Osteocyte (in vitro differentiated cells): ENCODE data around the gene POPDC2. TPM values are rescaled to one million over a fixed set of nuclear protein-coding genes. Genes with fewer than 3 reads are reported as not detected.

Source experiments
- DNase-seq: peaks from one replicate; pipeline ENCODE4 v3.0.0; 2021; ENCODE audit warnings: mixed read lengths; ENCODE audit not compliant: unreplicated experiment; ENCODE audit errors: extremely low spot score
- H3K27ac Mint-ChIP-seq: one replicate; pipeline ENCODE4 v1.8.0; 2021; ENCODE audit warnings: mild to moderate bottlenecking, mixed read lengths; ENCODE audit not compliant: unreplicated experiment
- H3K27me3 Mint-ChIP-seq: one replicate; pipeline ENCODE4 v1.8.0; 2021; ENCODE audit warnings: mixed read lengths; ENCODE audit not compliant: unreplicated experiment
- H3K36me3 Mint-ChIP-seq: one replicate; pipeline ENCODE4 v1.8.0; 2021; ENCODE audit warnings: mixed read lengths; ENCODE audit not compliant: unreplicated experiment
- H3K4me1 Mint-ChIP-seq: one replicate; pipeline ENCODE4 v1.8.0; 2021; ENCODE audit warnings: mixed read lengths; ENCODE audit not compliant: unreplicated experiment
- H3K4me3 Mint-ChIP-seq: one replicate; pipeline ENCODE4 v1.8.0; 2021; ENCODE audit warnings: mild to moderate bottlenecking, moderate library complexity, mixed read lengths; ENCODE audit not compliant: unreplicated experiment
- H3K9me3 Mint-ChIP-seq: one replicate; pipeline ENCODE4 v1.8.0; 2021; ENCODE audit warnings: mixed read lengths; ENCODE audit not compliant: unreplicated experiment
- CTCF ChIP-seq: fragments of 200-600 bp; sonication (generic); IDR thresholded peaks from 2 replicates; pipeline ENCODE4 v1.5.0; 2021; ENCODE audit warnings: antibody characterized with exemption, mild to moderate bottlenecking, moderate library complexity
- total RNA-seq: library from RNA; stranded (reverse); gene quantifications from 2 replicates; pipeline ENCODE4 v1.2.1, GENCODE V29; 2021

Gene POPDC2
- total RNA-seq, 1 donor from 2014 or later = 2.4 TPM

DNA sequence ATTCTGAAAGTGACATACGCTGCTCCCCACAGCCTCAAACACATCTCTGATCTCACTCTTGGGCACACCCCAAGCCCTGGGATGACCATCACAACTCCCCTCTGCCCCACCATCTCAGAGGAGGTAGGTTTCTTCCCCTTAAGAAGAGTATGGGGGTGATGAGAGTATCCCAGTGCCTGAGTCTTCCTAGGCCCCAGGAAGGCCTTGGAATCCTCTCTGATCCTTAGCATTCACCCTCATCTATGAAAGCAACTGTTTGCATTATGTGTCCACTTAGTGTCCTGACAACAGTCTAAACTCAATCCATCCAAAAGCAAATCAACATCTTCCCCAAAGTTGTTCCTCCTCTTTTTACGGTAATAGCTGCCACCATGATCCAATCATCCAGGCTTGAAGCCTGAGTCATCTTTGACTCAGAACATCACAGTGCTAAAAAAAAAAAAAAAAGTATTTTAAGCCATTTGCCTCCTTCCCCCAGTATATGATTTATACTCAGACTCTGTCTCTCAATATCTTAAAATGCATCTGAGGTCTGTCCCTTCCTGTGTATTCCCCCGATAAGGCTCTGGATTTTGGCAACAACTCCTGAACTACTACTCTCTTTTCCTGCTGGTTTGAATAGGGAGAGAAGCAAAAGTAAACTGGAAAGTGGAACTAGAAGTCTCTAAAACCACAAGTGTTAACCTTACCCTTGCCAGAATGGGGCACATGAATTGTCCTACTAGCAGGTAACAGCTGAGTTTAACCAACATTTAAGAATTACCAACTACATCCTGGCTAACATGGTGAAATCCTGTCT lies 22.5 kb downstream of the POPDC2 start:
- no peak for DNase-seq
- Mint-ChIP-seq H3K9me3 (no peaks in the 10 kb centered on the region), H3K4me3 (no peak overlapping the region), H3K27ac (peak overlapping the region; percentile 65), H3K4me1 (peaks cover 14% of the 10 kb centered on the region), H3K36me3 (no peaks in the 10 kb centered on the region), H3K27me3 (no peaks in the 10 kb centered on the region)
- no peak for TF ChIP-seq CTCF

DNA sequence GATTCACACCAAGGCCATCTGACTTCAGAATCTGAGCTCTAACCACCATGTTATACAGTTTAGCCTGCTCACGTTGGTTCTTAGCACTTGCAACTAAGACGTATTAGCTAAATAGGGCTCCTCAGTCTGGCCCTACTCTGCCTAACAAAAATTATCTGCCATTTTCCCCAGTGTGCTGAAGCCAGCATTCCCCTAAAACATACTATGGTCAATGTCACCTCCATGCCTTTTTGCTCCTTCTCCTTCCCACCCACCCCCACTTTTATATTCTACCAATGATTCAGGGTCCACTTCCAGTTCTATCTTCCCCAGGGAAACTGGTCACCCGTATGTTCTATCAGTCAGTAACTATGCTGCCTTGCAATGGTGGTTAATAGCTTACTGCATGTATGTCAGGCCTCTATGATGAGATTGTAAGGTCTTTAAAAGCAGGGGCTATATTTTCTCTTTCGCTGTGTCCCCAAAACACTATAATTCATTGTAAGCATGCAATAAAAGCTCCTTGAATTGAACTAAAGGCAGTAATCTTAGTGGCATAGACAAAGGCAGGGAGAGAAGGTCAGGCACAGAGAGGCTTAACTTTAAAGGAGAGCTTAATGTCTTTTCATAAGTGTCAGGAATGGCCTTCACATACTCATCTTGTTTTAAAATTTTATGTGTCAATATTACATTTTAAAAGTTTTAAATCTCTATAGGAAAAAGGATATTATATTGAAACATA lies 23.3 kb downstream of the POPDC2 start:
- Mint-ChIP-seq H3K4me3 (no peak overlapping the region), H3K9me3 (no peaks in the 10 kb centered on the region), H3K4me1 (peaks cover 14% of the 10 kb centered on the region), H3K27me3 (no peaks in the 10 kb centered on the region), H3K36me3 (no peaks in the 10 kb centered on the region), H3K27ac (no peak overlapping the region)
- no peak for DNase-seq
- no peak for TF ChIP-seq CTCF

GRCh38 chr3:119636249-119636648 lies 24.1 kb downstream of the POPDC2 start:
- TF ChIP-seq CTCF = no peak
- Mint-ChIP-seq H3K9me3 (no peaks in the 10 kb centered on the region), H3K27ac (no peak overlapping the region), H3K27me3 (no peaks in the 10 kb centered on the region), H3K4me3 (no peak overlapping the region), H3K36me3 (no peaks in the 10 kb centered on the region), H3K4me1 (peaks cover 16% of the 10 kb centered on the region)
- no peak for DNase-seq

GRCh38 chr3:119635719-119636118 lies 24.7 kb downstream of the POPDC2 start:
- Mint-ChIP-seq H3K9me3 (no peaks in the 10 kb centered on the region), H3K27ac (no peak overlapping the region), H3K36me3 (no peaks in the 10 kb centered on the region), H3K27me3 (no peaks in the 10 kb centered on the region), H3K4me3 (no peak overlapping the region), H3K4me1 (peaks cover 19% of the 10 kb centered on the region)
- no peak for DNase-seq
- TF ChIP-seq CTCF = no peak

DNA sequence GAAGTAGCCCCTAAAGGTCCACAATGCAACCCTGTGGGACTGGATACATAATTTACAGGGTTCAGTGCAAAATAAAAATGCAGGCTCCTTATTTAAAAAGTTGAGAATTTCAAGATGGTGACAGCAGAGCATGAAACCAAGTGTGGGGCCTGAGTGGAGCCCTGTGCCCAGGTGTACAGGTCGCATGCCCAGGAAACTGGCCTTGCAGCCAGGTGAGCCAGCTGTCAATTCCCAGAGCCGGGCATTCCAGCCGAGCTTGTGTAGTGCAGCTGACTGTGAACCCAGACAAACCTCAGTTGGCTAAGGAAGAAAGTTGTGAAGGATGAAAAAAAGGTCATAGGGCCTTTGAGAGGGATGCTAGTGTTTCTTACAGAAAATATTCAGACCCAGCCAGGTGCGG lies 27.6 kb downstream of the POPDC2 start:
- peak; percentile 67 for DNase-seq
- Mint-ChIP-seq H3K27ac (no peak overlapping the region), H3K27me3 (no peaks in the 10 kb centered on the region), H3K9me3 (no peaks in the 10 kb centered on the region), H3K36me3 (no peaks in the 10 kb centered on the region), H3K4me3 (no peak overlapping the region), H3K4me1 (peaks cover 22% of the 10 kb centered on the region)
- no peak for TF ChIP-seq CTCF
